OCI-LY3 (cell line): ENCODE measurements around the gene BACE2.
"Not testable (repeated sequence)": the region's sequence is repeated elsewhere in the genome, so short reads cannot be mapped to it uniquely, and the experiment has no call there.

Experiments used
- H2AFZ ChIP-seq: fragments of 200-600, 300-600 bp; shearing (Covaris generic); 2 replicates; pipeline ENCODE4 v1.6.0; 2014; ENCODE audit warnings: antibody characterized with exemption, low read depth, low read length
- H3K27ac ChIP-seq: fragments of 200-600, 300-600 bp; sonication (generic); 2 replicates; pipeline ENCODE4 v1.5.1; 2014; ENCODE audit warnings: mild to moderate bottlenecking, low read length, moderate library complexity, mixed read lengths
- H3K27me3 ChIP-seq: fragments of 200-600, 300-600 bp; sonication (generic); 2 replicates; pipeline ENCODE4 v1.6.1; 2014; ENCODE audit warnings: low read depth, low read length, mixed read lengths
- H3K36me3 ChIP-seq: fragments of 200-600, 300-600 bp; sonication (generic); replicated peaks from 2 replicates; pipeline ENCODE3; 2014; ENCODE audit warnings: low read depth, low read length, mixed read lengths
- H3K4me1 ChIP-seq: fragments of 300-600, 200-600 bp; sonication (generic); 2 replicates; pipeline ENCODE4 v1.6.1; 2014; ENCODE audit warnings: low read length, mixed read lengths
- H3K4me2 ChIP-seq: fragments of 200-600, 300-600 bp; sonication (generic); 2 replicates; pipeline ENCODE4 v1.6.1; 2014; ENCODE audit warnings: low read length, mixed read lengths
- H3K4me3 ChIP-seq: fragments of 300-600, 200-600 bp; sonication (generic); 2 replicates; pipeline ENCODE4 v1.5.1; 2014; ENCODE audit warnings: antibody characterized with exemption, mild to moderate bottlenecking, low read length, moderate library complexity
- H3K79me2 ChIP-seq: fragments of 300-600, 200-600 bp; shearing (Covaris generic); 2 replicates; pipeline ENCODE4 v1.6.1; 2014; ENCODE audit warnings: mild to moderate bottlenecking, low read length, mixed read lengths
- H3K9ac ChIP-seq: fragments of 300-600, 200-600 bp; shearing (Covaris generic); 2 replicates; pipeline ENCODE4 v1.6.0; 2014; ENCODE audit warnings: mild to moderate bottlenecking, low read length, moderate library complexity
- H3K9me3 ChIP-seq: fragments of 200-600, 300-600 bp; shearing (Covaris generic); 2 replicates; pipeline ENCODE4 v1.6.1; 2014; ENCODE audit warnings: low read length, mixed read lengths; ENCODE audit not compliant: insufficient read depth
- H4K20me1 ChIP-seq: fragments of 200-600, 300-600 bp; sonication (generic); 2 replicates; pipeline ENCODE4 v1.6.1; 2016; ENCODE audit warnings: low read length, mixed read lengths; ENCODE audit not compliant: insufficient read depth
- CTCF ChIP-seq: fragments of 200-600, 300-600 bp; sonication (generic); IDR thresholded peaks from 2 replicates; pipeline ENCODE4 v1.5.1; 2014; ENCODE audit warnings: antibody characterized with exemption, low read length, low read depth
- EZH2phosphoT487 ChIP-seq: fragments of 200-600 bp; shearing (Covaris generic); IDR thresholded peaks from 2 replicates; pipeline ENCODE4 v1.6.1; 2018; ENCODE audit warnings: antibody characterized with exemption, mixed run types, low read depth

The BACE2 gene

GRCh38 chr21:41197582-41197981, 29.6 kb downstream of the BACE2 start:
- no peak overlapping the region for H3K4me2 ChIP-seq
- H3K79me2 ChIP-seq: no peaks in the 10 kb centered on the region
- H3K4me3 ChIP-seq: no peak overlapping the region
- no peaks in the 10 kb centered on the region for H4K20me1 ChIP-seq
- no peaks in the 10 kb centered on the region for H3K27me3 ChIP-seq
- H3K36me3 ChIP-seq: no peaks in the 10 kb centered on the region
- H3K4me1 ChIP-seq: no peaks in the 10 kb centered on the region
- no peak overlapping the region for H2AFZ ChIP-seq
- no peak overlapping the region for H3K9ac ChIP-seq
- no peak overlapping the region for H3K27ac ChIP-seq
- TF ChIP-seq EZH2phosphoT487 (no peak), CTCF (no peak)
- H3K9me3 ChIP-seq: no peaks in the 10 kb centered on the region

DNA sequence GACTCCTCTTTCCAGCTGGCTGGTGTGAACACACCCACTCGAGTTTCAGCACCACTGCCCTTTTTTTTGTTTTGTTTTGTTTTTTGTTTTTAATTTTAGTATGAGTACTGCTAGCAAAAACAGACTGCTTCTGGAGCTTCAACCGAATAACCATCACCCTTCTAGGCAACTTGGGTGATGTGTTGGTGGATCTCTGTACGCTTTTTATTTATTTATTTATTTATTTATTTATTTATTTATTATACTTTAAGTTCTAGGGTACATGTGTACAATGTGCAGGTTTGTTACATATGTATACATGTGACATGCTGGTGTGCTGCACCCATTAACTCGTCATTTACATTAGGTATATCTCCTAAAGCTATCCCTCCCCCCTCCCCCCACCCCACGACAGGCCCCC, 30.7 kb downstream of the BACE2 start:
- H3K9me3 ChIP-seq, H4K20me1 ChIP-seq, H3K27me3 ChIP-seq, H3K4me3 ChIP-seq, H2AFZ ChIP-seq, H3K36me3 ChIP-seq, H3K79me2 ChIP-seq, H3K27ac ChIP-seq, H3K4me2 ChIP-seq, H3K9ac ChIP-seq, H3K4me1 ChIP-seq: not testable (repeated sequence)

DNA sequence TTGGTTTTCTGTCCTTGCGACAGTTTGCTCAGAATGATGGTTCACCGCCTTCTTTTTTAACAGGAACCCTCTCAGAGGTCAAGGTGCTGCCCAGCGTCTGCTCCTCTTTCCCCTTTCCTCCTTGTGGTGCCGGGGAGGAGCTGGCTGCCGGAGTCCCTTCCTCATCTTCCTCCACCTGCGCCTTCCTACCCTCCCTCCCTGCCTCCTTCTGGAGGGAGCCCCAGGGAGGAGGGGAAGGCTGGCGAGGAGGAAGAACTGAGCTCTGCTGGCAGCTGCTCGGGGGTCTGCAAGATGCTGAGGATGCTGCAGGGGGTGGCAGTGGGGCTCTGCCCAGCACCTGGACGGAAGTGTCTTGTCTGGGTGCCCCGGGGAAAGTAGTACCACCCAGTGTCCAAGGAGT, 31.2 kb downstream of the BACE2 start:
- Histone ChIP-seq H4K20me1 (no peaks in the 10 kb centered on the region), H3K4me1 (no peaks in the 10 kb centered on the region), H3K27ac (no peak overlapping the region), H3K9me3 (no peaks in the 10 kb centered on the region), H3K4me2 (no peak overlapping the region), H3K36me3 (no peaks in the 10 kb centered on the region), H3K27me3 (no peaks in the 10 kb centered on the region), H3K4me3 (no peak overlapping the region), H3K9ac (no peak overlapping the region), H2AFZ (no peak overlapping the region), H3K79me2 (no peaks in the 10 kb centered on the region)
- TF ChIP-seq EZH2phosphoT487: no peak
- no peak for TF ChIP-seq CTCF

DNA sequence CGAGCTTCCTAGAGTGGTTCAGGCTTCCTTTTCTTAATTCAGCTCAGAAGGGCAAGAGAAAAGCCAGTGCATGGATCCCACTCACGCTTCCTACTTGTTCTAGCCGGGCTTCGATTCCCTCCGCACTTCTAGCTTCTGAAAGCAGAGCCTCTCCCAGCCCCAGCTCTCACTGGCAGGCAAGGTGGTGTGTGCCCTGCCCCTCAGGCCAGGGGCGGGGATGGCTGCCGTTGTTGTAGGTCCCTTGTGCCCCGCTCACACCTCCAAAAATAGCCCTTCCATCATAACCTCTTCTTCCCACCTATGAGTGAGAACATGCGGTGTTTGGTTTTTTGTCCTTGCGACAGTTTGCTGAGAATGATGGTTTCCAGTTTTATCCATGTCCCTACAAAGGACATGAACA, 31.6 kb downstream of the BACE2 start:
- Histone ChIP-seq H3K27ac (no peak overlapping the region), H3K36me3 (no peaks in the 10 kb centered on the region), H2AFZ (no peak overlapping the region), H3K79me2 (no peaks in the 10 kb centered on the region), H3K27me3 (no peaks in the 10 kb centered on the region), H4K20me1 (no peaks in the 10 kb centered on the region), H3K4me1 (no peaks in the 10 kb centered on the region), H3K9me3 (no peaks in the 10 kb centered on the region), H3K4me2 (no peak overlapping the region), H3K9ac (no peak overlapping the region), H3K4me3 (no peak overlapping the region)
- no peak for TF ChIP-seq CTCF
- no peak for TF ChIP-seq EZH2phosphoT487

DNA sequence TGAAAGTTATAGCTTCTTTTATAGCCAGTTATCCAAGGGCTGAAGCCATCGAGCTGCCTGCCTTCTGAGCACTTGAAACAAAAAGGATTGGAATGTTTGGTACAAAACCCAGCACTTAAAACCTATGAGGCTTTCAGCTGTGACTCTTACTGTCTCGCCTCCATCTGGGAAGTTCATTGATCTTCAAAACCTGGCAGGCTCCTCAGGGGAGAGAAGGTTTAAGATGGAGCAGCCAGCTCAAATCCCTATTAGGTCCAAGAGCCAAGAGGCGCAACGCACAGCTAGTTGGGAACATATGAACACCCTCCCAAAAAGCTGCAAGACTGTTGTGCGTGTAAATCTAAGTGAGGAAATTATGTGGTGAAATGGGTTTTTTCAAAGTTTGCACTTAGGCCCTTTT, 33.4 kb downstream of the BACE2 start:
- H4K20me1 ChIP-seq: no peaks in the 10 kb centered on the region
- no peak overlapping the region for H3K27ac ChIP-seq
- H3K4me2 ChIP-seq: no peak overlapping the region
- no peaks in the 10 kb centered on the region for H3K79me2 ChIP-seq
- no peaks in the 10 kb centered on the region for H3K9me3 ChIP-seq
- no peak overlapping the region for H2AFZ ChIP-seq
- no peak overlapping the region for H3K4me3 ChIP-seq
- TF ChIP-seq CTCF: no peak
- TF ChIP-seq EZH2phosphoT487: no peak
- no peaks in the 10 kb centered on the region for H3K4me1 ChIP-seq
- no peaks in the 10 kb centered on the region for H3K27me3 ChIP-seq
- H3K36me3 ChIP-seq: no peaks in the 10 kb centered on the region
- H3K9ac ChIP-seq: no peak overlapping the region
